22Rv1 (cell line): Measurements from ENCODE around the gene RAMP1.

Experiments
- H3K27ac ChIP-seq: fragments of 450-650 bp; 2 replicates; pipeline ENCODE4 v1.5.1; 2017
- CTCF ChIP-seq: fragments of 450-650 bp; IDR thresholded peaks from 2 replicates; pipeline ENCODE4 v1.5.1; 2017; ENCODE audit warnings: mild to moderate bottlenecking
- ZFX ChIP-seq: fragments of 450-650 bp; IDR thresholded peaks from 2 replicates; pipeline ENCODE4 v1.6.1; 2017; ENCODE audit warnings: antibody characterized with exemption, borderline replicate concordance

The RAMP1 gene

GRCh38 chr2:237896956-237897355 lies 37.5 kb downstream of the RAMP1 start:
- TF ChIP-seq CTCF = no peak
- TF ChIP-seq ZFX = no peak
- peak overlapping the region; percentile 70 for H3K27ac ChIP-seq

- peak overlapping the region; percentile 70 for H3K27ac ChIP-seq
- TF ChIP-seq ZFX = no peak
- no peak for TF ChIP-seq CTCF
Measured at GRCh38 chr2:237898057-237898414, 38.6 kb downstream of the RAMP1 start.

- H3K27ac ChIP-seq = 0 out of 2 replicates have a peak overlapping the region, but pooled peaks have one; percentile 10
- TF ChIP-seq CTCF = no peak
- no peak for TF ChIP-seq ZFX
Measured at GRCh38 chr2:237900891-237901831, 41.7 kb downstream of the RAMP1 start.

GRCh38 chr2:237901932-237902850 lies 42.8 kb downstream of the RAMP1 start:
- no peak for TF ChIP-seq ZFX
- TF ChIP-seq CTCF = no peak

GRCh38 chr2:237904831-237905599 lies 45.6 kb downstream of the RAMP1 start:
- H3K27ac ChIP-seq = peak overlapping the region; percentile 10; the same call in 1 of the 2 replicates
- TF ChIP-seq ZFX = no peak
- no peak for TF ChIP-seq CTCF

More at GRCh38 chr2:237901932-237902850, 42.8 kb downstream of the RAMP1 start:
- H3K27ac ChIP-seq = no peak overlapping the region

GRCh38 chr2:237907144-237907543 lies 47.7 kb downstream of the RAMP1 start:
- TF ChIP-seq ZFX (no peak), CTCF (no peak)
- H3K27ac ChIP-seq = no peak overlapping the region
